Cardiac fibroblast (primary cell): ENCODE measurements around the gene NUDT14.

Experiments
- DNase-seq, 2 donors: peaks; one replicate each; pipeline versions ENCODE4 v3.0.0 to v3.0.0-alpha.2; 2010; ENCODE audit warnings: low read depth in 2 of 2
- H3K4me3 ChIP-seq, 2 donors: replicated peaks in 1 of 2; 1 replicate in 1 of 2; 2 replicates in 1 of 2; pipeline ENCODE4 v1.5.1; 2011; ENCODE audit warnings: low read depth in 2 of 2, low read length in 2 of 2, mild to moderate bottlenecking in 2 of 2, moderate library complexity in 1 of 2
- TF ChIP-seq, protein P1 (sequence below): IDR thresholded peaks from one replicate; pipeline ENCODE4 v1.5.1; 2011; ENCODE audit warnings: low read depth, mild to moderate bottlenecking, low read length, inconsistent platforms

The NUDT14 gene

GRCh38 chr14:105218611-105219010, 37.5 kb upstream of the NUDT14 start:
- TF ChIP-seq, protein P1, sequence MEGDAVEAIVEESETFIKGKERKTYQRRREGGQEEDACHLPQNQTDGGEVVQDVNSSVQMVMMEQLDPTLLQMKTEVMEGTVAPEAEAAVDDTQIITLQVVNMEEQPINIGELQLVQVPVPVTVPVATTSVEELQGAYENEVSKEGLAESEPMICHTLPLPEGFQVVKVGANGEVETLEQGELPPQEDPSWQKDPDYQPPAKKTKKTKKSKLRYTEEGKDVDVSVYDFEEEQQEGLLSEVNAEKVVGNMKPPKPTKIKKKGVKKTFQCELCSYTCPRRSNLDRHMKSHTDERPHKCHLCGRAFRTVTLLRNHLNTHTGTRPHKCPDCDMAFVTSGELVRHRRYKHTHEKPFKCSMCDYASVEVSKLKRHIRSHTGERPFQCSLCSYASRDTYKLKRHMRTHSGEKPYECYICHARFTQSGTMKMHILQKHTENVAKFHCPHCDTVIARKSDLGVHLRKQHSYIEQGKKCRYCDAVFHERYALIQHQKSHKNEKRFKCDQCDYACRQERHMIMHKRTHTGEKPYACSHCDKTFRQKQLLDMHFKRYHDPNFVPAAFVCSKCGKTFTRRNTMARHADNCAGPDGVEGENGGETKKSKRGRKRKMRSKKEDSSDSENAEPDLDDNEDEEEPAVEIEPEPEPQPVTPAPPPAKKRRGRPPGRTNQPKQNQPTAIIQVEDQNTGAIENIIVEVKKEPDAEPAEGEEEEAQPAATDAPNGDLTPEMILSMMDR, result no peak
- DNase-seq, result no peak
- no peak overlapping the region for H3K4me3 ChIP-seq

- TF ChIP-seq, protein P1, result no peak
- DNase-seq, result no peak
- no peak overlapping the region for H3K4me3 ChIP-seq
These were observed 36.7 kb upstream of the NUDT14 start for GRCh38 chr14:105217774-105218173.

- DNase-seq, result no peak
- H3K4me3 ChIP-seq, result no peak overlapping the region
- TF ChIP-seq, protein P1, result no peak
These were observed 35.6 kb upstream of the NUDT14 start for GRCh38 chr14:105216490-105217247.

- TF ChIP-seq, protein P1, result no peak
- H3K4me3 ChIP-seq, result no peak overlapping the region
- DNase-seq, result no peak
These were observed 34.5 kb upstream of the NUDT14 start for GRCh38 chr14:105215602-105216001.

DNA sequence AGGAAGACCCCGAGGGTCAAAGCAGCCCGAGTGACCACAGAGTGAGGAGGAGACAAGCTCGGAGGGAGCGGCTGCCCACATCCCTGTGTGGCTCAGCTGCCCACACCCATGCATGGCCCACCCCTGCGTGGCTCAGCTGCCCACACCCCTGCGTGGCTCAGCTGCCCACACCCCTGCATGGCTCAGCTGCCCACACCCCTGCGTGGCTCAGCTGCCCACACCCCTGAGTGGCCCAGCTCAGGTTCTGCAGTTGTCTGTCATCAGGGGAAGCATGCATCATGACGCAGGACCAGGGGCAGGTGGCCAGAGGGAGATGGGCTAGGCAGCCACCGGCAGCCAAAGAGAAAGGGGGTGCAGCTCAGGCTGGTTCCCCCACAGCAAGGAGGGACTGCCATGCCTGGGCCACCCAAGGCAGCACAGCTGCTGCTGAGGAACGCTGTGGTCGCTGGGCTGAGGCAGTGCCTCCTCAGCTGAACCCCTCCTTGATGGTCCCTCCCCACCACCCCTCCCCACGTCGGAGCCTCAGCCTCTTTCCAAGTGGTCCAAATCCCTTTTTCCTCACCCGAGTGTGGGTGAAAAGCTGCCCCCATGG, 33.3 kb upstream of the NUDT14 start:
- no peak for DNase-seq
- TF ChIP-seq, protein P1, result no peak
- no peak overlapping the region for H3K4me3 ChIP-seq

- H3K4me3 ChIP-seq, result no peak overlapping the region
- DNase-seq, result no peak
- TF ChIP-seq, protein P1, result no peak
These were observed 32.2 kb upstream of the NUDT14 start for GRCh38 chr14:105213361-105213760.
